ENCODE results near the gene CLEC4F.

Gene CLEC4F

DNA sequence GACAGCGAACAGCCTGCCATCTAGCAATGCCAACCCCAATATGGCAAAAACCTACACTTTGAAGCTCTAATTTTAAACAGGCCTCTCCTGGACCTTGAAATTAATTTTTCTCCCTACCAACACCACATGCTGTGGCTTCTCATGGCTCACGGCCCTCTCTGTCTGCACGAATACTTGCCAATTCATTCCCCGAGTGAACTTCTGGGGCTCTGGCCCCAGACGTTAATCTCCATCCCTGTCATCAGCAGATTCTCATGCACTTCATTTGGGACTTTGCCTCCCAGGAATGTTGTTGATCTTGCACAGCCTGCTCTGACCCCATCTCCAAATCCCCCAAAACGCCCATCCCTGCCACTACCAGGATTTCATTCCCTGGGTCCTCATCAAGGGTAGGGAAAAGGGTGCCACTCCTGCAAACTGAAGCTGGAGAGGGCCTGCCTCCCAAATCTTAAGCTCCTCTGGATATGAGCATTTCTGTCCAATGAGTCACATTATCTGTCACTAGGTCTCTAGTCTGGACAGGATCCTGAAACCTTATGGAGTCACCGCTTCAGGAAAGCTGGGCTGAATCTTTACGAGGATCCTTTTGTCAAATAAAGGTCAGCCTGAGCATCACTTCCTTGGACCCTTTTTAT, 40.4 kb downstream of the CLEC4F start:
- DNase-seq: no peak

- no peak for DNase-seq
Observed at GRCh38 chr2:70779491-70779890, 40.9 kb downstream of the CLEC4F start.

- no peak for DNase-seq
Observed at GRCh38 chr2:70778676-70779075, 41.7 kb downstream of the CLEC4F start.

GRCh38 chr2:70777450-70777849, 42.9 kb downstream of the CLEC4F start:
- no peak for DNase-seq

- no peak for DNase-seq
Observed at GRCh38 chr2:70776266-70776665, 44.1 kb downstream of the CLEC4F start.

DNA sequence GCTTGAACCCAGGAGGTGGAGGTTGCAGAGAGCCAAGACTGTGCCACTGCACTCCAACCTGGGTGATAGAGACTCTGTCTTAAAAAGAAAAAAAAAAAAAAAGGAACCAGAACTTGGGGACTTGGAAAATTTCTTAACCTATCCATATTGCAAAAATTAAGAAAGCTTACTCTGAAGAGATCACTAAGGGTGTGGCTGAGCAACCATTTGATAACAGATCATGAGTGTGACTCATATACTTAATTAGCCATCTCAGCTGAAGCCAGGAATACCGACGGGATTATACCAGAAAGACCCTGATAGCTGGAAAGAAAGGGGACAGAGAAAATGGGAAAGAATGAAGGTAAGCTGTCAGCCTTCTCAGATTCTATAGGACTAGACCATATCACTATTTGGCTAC, 45.3 kb downstream of the CLEC4F start:
- no peak for DNase-seq

DNA sequence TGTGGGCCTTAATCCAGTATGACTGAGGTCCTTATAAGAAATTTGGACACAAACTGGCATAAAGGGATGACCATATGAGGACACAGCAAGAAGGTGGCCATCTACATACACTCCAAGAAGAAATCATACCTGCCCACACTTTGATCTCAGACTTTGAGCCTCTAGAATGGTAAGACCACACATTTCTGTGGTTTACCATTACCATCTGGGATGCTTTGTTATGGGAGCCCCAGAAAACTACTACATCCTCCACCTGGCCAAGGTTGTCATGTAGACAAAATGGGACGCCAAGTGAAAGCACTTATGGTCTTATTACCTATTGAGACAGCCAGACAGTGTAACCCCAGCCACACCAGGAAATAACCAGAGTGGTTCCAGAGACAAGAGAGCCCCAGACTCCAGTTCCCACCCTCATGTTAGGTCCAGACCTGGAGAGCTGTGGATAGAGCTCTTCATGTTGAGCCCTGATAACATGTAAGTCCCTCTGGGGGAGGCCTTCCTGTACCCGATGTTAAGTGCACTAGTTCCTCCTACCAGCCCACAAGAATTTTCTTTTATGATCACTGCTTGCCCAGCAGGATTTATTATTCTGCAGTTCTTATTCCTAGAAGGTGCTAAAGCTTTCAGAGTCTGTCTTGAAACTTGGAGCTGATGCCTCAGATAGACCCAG, 47.8 kb downstream of the CLEC4F start:
- DNase-seq: no peak

GRCh38 chr2:70771446-70771845, 49.0 kb downstream of the CLEC4F start:
- no peak for DNase-seq

GRCh38 chr2:70769450-70769849, 50.9 kb downstream of the CLEC4F start:
- no peak for DNase-seq

GRCh38 chr2:70768590-70769085, 51.8 kb downstream of the CLEC4F start:
- no peak for DNase-seq

DNA sequence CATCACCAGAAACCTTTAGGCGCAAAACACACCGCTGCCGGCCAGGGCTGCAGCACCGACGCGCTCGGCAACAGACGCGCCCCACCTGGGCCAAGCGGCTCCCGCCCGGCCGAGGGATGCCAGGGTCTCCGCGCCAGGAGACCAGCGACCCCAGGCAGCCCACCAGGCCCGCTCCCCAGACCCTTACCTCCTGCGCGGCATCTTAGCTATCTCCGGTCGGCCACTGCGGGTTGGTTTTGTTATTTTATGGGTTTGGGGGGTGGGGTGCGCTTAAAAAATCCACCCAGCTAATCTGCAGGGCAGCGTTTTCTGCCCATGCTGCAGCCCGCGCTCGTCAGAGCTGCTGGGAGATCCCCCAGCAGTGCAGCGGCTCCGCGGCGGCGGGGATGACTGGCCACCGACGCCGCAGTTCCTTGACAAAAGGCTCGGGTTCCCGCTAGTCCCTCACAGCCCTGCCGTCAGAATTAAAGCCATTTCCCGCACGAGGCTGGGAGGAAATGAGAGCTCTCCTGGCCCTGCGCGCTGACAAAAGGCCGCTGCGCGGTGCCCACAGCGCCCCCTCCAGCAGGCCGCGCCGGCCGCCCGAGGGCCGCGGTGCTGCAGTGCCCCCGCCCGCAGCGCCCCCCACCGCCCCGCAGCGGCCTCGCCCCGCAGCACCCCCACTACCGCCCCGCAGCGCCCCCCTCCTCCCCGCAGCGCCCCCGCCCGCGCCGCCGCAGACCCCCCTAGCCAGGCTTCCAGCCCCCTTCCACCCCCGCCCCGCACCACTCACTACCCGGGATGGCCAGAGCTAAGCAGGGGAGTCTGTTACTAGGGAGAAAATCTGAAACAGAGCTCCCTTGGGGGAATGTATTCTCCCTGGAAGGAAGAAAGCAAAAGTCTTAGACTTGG, 52.5 kb downstream of the CLEC4F start, which contains the start of gene ADD2:
TSS of gene ADD2 (minus strand) at position 502 of the 891 bp plus-strand sequence. CDS start 61,792 bp downstream, outside the sequence.
- DNase-seq: peak; percentile 58

- DNase-seq: no peak
Observed at GRCh38 chr2:70767079-70767698, 53.2 kb downstream of the CLEC4F start.

- DNase-seq: no peak
Observed at GRCh38 chr2:70766357-70767078, 53.9 kb downstream of the CLEC4F start.

GRCh38 chr2:70765507-70765906, 54.9 kb downstream of the CLEC4F start:
- DNase-seq: no peak

- no peak for DNase-seq
Observed at GRCh38 chr2:70759446-70759845, 61.0 kb downstream of the CLEC4F start.

Data from midbrain (tissue), 1 donor.